ENCODE results near the gene GUSB. TPM values are rescaled to one million over a fixed set of nuclear protein-coding genes. Genes with fewer than 3 reads are reported as not detected.
"Not testable (repeated sequence)": the region's sequence is repeated elsewhere in the genome, so short reads cannot be mapped to it uniquely, and the experiment has no call there.

The GUSB gene
- total RNA-seq, 1 donor from 2014 or later = 50.1 TPM

DNA sequence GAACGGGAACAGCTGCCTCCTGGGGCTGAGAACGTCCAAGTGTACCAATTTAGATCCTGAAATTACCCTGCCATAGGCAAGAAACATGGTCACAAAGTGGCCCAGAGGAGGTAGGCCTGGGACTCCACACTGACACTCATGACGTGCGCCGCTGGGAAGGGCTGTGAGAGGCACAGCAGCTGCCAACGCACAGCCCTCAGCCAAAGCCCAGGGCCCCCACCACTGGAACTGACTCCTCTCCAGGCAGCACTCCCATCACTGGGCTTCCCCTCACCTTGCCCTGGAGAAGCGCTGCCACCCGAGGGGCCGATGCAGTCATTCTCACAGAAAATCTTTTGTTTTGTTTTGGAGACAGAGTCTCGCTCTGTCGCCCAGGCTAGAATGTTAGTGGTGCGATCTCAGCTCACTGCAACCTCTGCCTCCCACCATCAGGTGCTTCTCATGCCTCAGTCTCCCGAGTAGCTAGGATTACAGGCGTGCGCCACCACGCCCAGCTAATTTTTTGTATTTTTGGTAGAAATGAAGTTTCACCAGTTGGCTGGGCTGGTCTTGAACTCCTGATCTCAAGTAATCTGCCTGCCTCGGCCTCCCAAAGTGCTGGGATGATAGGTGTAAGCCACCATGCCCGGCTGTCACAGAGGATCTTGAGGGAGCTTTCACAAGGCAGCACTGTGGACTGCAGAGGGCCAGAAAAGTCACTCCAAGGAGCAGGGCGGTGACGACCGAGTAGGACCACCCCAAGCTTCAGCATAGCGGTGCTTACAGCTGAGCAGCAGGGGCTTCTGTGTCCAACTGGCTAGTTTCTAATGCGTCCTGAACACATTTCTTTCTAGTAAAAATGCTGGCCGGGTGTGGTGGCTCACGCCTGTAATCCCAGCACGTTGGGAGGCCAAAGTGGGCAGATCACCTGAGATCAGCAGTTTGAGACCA is 13.5 kb downstream of the GUSB start:
- Mint-ChIP-seq H3K36me3 (ENCODE audit: low read depth) (peaks cover 33% of the 10 kb centered on the region), H3K4me1 (ENCODE audit: low read depth) (no peaks in the 10 kb centered on the region), H3K27ac (no peak overlapping the region), H3K9me3 (no peaks in the 10 kb centered on the region), H3K27me3 (ENCODE audit: insufficient read depth) (no peaks in the 10 kb centered on the region), H3K4me3 (no peak overlapping the region)
- DNase-seq (ENCODE audit: low spot score) = no peak
- intact Hi-C loops (cut with micrococcal nuclease) = no loop called here

DNA sequence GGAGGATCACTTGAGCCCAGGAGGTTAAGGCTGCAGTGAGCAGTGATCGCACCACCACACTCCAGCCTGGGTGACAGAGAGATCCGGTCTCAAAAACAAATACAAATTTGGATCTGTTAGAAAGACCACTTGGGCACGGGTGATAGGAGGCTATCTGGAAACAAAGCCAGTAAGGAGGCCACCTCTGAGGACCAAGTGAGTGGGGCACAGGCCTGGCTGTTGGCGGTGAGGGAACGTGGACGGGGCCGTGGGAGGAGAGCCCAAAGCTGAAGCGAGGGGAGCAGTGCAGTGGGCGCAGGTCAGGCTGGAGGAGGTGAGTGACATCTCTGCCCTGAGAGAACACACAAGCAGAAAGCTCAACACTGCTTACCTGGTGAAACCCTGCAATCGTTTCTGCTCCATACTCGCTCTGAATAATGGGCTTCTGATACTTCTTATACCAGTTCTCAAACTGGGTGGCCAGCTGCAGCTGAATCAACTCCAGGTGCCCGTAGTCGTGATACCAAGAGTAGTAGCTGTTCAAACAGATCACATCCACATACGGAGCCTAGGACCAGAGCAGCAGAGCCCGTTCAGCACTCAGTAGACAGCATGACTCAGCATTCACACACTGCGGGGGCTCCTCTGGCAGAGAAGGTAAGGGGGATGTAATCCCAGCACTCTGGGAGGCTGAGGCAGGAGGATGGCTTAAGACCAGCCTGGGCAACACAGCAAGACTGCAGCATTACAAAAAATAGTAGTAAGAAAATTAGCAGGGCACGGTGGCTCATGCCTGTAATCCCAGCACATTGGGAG is 14.5 kb downstream of the GUSB start:
- no peaks in the 10 kb centered on the region for H3K27me3 Mint-ChIP-seq (ENCODE audit: insufficient read depth)
- intact Hi-C loops (cut with micrococcal nuclease) = no loop called here
- no peak overlapping the region for H3K4me3 Mint-ChIP-seq
- no peak overlapping the region for H3K27ac Mint-ChIP-seq
- no peak for DNase-seq (ENCODE audit: low spot score)
- no peaks in the 10 kb centered on the region for H3K9me3 Mint-ChIP-seq
- H3K4me1 Mint-ChIP-seq (ENCODE audit: low read depth) = no peaks in the 10 kb centered on the region
- peaks cover 35% of the 10 kb centered on the region for H3K36me3 Mint-ChIP-seq (ENCODE audit: low read depth)

DNA sequence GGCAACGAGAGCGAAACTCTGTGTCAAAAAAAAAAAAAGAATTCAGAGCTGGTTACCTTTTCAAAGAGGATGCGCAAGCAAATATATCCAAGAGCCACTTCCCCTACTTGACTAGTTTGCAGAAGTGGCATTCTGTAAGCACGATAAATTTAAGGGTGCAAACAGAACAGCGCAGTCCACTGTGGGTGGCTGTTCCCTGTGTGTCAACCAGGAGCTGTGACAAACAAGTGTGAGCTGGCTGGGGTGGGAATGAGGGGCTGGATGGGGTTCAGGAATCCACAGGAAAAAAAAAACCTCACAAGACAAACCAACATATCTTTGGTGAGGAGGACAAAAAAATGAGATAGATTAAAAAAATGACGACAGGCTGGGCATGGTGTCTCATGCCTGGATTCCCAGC is 15.9 kb downstream of the GUSB start:
- no peak for DNase-seq (ENCODE audit: low spot score)
- H3K4me3 Mint-ChIP-seq = no peak overlapping the region
- intact Hi-C loops (cut with micrococcal nuclease) = no loop called here
- no peaks in the 10 kb centered on the region for H3K4me1 Mint-ChIP-seq (ENCODE audit: low read depth)
- H3K27ac Mint-ChIP-seq = no peak overlapping the region
- H3K9me3 Mint-ChIP-seq = no peaks in the 10 kb centered on the region
- peaks cover 30% of the 10 kb centered on the region for H3K36me3 Mint-ChIP-seq (ENCODE audit: low read depth)
- no peaks in the 10 kb centered on the region for H3K27me3 Mint-ChIP-seq (ENCODE audit: insufficient read depth)

DNA sequence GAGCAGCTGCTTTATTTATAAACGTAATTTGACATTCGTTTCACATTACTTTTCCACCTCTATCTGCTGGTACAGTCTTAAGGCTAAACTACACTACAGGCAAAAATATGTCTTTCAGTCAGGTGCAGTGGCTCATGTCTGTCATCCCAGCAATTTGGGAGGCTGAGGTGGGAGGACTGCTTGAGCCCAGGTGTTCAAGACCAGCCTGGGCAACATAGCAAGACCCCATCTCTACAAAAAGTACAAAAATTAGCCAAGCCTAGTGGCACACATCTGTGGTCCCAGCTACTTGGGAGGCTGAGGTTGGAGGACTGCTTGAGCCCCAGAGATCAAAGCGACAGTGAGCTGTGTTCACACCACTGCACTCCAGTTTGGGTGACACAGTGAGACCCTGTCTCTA is 17.3 kb downstream of the GUSB start:
- H3K36me3 Mint-ChIP-seq (ENCODE audit: low read depth) = peaks cover 31% of the 10 kb centered on the region
- intact Hi-C loops (cut with micrococcal nuclease); DNase-seq (ENCODE audit: low spot score); H3K4me3 Mint-ChIP-seq; H3K27me3 Mint-ChIP-seq (ENCODE audit: insufficient read depth); H3K27ac Mint-ChIP-seq; H3K9me3 Mint-ChIP-seq; H3K4me1 Mint-ChIP-seq (ENCODE audit: low read depth): not testable (repeated sequence)

DNA sequence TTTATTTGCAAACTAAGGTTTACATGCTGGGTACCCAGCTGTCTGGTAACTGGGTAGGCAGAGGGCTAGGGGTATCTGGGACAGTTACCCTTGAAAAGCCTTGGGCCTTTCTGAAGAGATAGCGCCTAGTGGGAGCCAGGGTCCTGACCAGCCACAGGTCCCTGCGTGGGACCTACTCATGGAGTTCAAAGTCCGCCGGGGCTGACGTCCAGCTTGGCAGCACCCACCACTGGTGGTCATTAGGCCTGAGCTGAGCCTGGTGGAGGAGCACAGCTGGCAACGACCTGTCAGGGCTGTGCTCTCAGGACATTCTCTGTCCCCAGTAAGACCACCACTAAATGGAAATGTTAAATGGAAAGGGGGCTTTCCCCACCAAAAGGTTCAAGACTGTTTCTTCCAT is 20.0 kb downstream of the GUSB start:
- no peaks in the 10 kb centered on the region for H3K27me3 Mint-ChIP-seq (ENCODE audit: insufficient read depth)
- peaks cover 31% of the 10 kb centered on the region for H3K36me3 Mint-ChIP-seq (ENCODE audit: low read depth)
- intact Hi-C loops (cut with micrococcal nuclease) = no loop called here
- H3K9me3 Mint-ChIP-seq = no peaks in the 10 kb centered on the region
- DNase-seq (ENCODE audit: low spot score) = no peak
- H3K4me3 Mint-ChIP-seq = no peak overlapping the region
- no peak overlapping the region for H3K27ac Mint-ChIP-seq
- H3K4me1 Mint-ChIP-seq (ENCODE audit: low read depth) = no peaks in the 10 kb centered on the region

DNA sequence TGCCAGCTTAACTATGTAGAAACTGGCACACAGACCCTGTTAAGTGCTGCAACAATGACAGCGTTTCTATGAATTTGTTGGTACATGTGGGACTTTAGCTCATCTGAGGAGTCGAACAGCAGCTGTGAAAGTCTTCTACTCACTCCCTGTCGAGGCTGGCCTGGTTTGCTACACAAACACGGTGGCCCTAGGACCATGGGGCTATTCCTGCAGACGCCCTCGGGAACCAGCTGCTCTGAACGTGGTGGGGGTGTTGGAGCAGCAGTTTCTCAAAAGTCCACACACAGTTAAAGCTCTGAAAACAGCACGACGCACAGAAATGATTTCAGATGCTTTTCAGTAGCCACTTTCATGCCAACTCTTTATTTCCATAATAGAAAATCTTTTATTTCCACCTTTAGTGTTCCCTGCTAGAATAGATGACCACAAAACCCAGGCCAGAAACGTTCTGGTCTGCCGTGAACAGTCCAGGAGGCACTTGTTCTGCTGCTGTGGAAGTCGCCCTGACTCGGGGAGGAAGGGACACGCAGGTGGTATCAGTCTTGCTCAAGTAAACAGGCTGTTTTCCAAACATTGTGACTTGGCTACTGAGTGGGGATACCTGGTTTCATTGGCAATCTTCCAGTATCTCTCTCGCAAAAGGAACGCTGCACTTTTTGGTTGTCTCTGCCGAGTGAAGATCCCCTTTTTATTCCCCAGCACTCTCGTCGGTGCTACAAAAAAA is 21.5 kb downstream of the GUSB start:
- Mint-ChIP-seq H3K4me3 (no peak overlapping the region), H3K27ac (no peak overlapping the region), H3K36me3 (ENCODE audit: low read depth) (peaks cover 27% of the 10 kb centered on the region), H3K27me3 (ENCODE audit: insufficient read depth) (no peaks in the 10 kb centered on the region), H3K4me1 (ENCODE audit: low read depth) (no peaks in the 10 kb centered on the region), H3K9me3 (no peaks in the 10 kb centered on the region)
- intact Hi-C loops (cut with micrococcal nuclease) = no loop called here
- DNase-seq (ENCODE audit: low spot score) = no peak

DNA sequence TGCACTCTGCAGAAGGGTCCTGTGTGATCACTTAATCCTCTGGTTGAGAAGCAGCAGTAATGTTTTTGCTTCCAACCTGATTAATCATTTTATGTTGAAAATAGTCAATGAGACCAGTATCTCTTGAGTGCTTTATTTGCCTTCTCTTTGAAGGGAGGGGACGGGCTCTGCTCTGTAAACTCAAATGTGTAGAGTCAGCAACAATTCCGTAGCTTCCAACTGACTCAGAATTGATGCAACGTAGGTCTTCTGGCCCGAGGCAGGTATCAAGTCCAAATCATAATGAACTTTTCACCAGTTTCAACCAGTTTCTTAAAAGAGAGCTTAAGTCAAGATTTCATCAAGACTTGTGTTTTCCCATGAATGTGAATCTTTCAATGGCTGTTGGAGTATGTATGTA is 26.3 kb downstream of the GUSB start:
- no peak for DNase-seq (ENCODE audit: low spot score)
- peaks cover 13% of the 10 kb centered on the region for H3K36me3 Mint-ChIP-seq (ENCODE audit: low read depth)
- H3K4me1 Mint-ChIP-seq (ENCODE audit: low read depth) = no peaks in the 10 kb centered on the region
- intact Hi-C loops (cut with micrococcal nuclease) = no loop called here
- H3K4me3 Mint-ChIP-seq = no peak overlapping the region
- H3K9me3 Mint-ChIP-seq = no peaks in the 10 kb centered on the region
- H3K27me3 Mint-ChIP-seq (ENCODE audit: insufficient read depth) = no peaks in the 10 kb centered on the region
- no peak overlapping the region for H3K27ac Mint-ChIP-seq

DNA sequence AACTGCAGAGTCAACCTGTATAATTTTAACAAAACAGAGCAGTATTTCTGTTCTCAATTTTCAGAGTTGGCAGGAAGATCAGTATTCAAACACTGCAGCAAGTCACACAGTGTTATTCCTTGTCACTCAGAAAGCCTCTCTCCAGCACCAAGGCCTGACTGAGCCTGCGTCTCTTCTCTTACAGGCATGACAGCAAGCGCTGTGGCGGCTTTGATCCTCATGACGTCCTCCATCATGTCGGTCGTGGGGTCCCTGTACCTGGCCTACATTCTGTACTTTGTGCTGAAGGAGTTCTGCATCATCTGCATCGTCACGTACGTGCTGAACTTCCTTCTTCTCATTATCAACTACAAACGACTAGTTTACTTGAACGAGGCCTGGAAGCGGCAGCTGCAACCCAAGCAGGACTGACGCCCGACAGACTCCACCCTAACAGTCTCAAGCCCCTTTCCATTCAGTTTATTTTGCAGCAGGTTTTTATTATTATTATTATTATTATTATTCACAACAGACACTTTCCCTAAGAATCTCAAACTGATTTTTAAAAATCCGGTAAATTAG is 28.0 kb downstream of the GUSB start:
- peaks cover 4% of the 10 kb centered on the region for H3K36me3 Mint-ChIP-seq (ENCODE audit: low read depth)
- DNase-seq (ENCODE audit: low spot score) = no peak
- no peaks in the 10 kb centered on the region for H3K9me3 Mint-ChIP-seq
- intact Hi-C loops (cut with micrococcal nuclease) = no loop called here
- no peak overlapping the region for H3K27ac Mint-ChIP-seq
- no peak overlapping the region for H3K4me3 Mint-ChIP-seq
- no peaks in the 10 kb centered on the region for H3K4me1 Mint-ChIP-seq (ENCODE audit: low read depth)
- no peaks in the 10 kb centered on the region for H3K27me3 Mint-ChIP-seq (ENCODE audit: insufficient read depth)

DNA sequence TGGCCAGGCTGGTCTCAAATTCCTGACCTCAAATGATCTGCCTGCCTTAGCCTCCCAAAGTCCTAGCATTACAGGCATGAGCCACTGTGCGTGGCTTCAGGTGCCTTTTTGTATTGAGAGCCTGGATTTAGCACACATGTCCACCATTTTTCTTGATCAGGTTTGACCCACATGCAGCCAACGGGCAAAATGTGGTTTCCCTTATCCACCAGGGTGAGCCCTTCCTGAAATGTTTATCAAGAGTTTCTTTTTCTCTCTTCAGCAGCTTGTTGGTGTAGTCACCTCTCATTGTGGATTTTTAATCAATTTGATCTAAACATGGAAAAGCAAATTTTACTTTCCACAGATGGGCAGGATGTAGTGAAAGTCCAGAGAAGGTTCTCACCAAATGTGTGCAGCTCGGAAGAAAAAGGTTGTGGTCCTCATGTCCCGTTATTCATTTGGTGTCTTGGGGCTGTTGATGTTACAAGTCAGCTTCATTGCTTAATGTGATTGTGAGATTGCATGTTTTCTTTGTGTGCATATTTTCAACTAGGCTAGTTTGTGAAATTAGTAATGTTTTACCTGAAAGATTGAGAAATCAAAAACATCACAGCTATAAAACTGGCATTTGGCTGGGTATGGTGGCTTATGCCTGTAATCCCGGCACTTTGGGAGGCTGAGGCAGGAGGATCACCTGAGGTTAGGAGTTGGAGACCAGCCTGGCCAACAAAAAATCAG is 28.9 kb downstream of the GUSB start:
- Mint-ChIP-seq H3K4me1 (ENCODE audit: low read depth) (no peaks in the 10 kb centered on the region), H3K27me3 (ENCODE audit: insufficient read depth) (no peaks in the 10 kb centered on the region)
- intact Hi-C loops (cut with micrococcal nuclease) = no loop called here

DNA sequence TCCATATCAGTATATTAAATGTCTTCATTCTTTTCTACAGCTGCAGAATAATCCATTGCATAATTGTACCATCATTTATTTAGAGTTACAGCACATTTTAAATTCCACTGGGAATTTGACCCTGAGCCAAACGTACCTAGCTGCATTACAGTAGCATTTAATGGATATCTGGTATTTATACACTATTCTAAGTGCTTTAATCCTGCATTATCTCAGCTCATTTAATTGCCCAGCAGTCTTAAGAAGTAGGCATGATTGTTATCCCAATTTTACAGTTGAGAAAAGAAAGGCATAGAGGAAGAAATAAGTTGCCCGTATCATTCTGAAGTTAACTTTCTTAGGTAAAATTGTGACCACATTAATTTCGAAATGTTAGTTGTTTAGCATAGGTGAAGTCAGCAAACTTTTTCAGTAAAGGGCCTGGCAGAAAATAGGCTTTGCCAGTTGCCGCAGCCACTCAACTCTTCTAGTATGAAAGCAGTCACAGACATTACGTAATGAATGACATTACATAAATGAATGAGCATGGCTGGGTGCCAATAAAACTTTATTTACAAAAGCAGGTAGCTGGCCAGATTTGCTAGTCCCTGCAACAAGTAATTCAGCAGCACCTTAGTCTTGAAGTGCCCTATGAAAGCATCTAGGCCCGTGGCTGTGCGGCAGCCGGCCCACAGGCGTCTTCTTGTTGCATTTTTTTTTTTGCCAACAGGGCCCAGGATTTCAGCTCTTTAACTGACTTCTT is 30.0 kb downstream of the GUSB start:
- H3K36me3 Mint-ChIP-seq (ENCODE audit: low read depth) = peaks cover 4% of the 10 kb centered on the region

More for the DNA sequence above, 28.9 kb downstream of the GUSB start:
- no peak for DNase-seq (ENCODE audit: low spot score)
- no peak overlapping the region for H3K4me3 Mint-ChIP-seq
- no peak overlapping the region for H3K27ac Mint-ChIP-seq
- H3K36me3 Mint-ChIP-seq (ENCODE audit: low read depth) = peaks cover 4% of the 10 kb centered on the region
- no peaks in the 10 kb centered on the region for H3K9me3 Mint-ChIP-seq

DNA sequence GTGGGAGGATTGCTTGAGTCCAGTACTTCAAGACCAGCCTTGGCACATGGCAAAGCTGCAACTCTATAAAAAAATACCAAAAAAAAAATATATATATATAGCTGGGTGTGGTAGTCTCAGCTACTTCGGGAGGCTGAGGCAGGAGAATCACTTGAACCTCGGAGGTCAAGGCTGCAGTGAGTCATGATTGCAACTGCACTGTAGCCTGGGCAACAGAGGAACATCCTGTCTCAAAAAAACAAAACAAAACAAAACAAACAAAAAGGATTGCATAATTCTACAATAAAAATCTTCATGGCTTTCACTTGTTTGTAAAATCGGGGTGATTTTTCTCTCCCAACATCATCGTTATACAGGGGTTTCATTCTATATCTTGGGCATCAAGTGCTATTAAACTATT is 35.1 kb downstream of the GUSB start:
- DNase-seq (ENCODE audit: low spot score) = no peak
- no peak overlapping the region for H3K27ac Mint-ChIP-seq
- no peaks in the 10 kb centered on the region for H3K36me3 Mint-ChIP-seq (ENCODE audit: low read depth)
- no peaks in the 10 kb centered on the region for H3K4me1 Mint-ChIP-seq (ENCODE audit: low read depth)
- H3K9me3 Mint-ChIP-seq = no peaks in the 10 kb centered on the region
- no peaks in the 10 kb centered on the region for H3K27me3 Mint-ChIP-seq (ENCODE audit: insufficient read depth)
- intact Hi-C loops (cut with micrococcal nuclease) = no loop called here
- H3K4me3 Mint-ChIP-seq = no peak overlapping the region

More for the DNA sequence above, 30.0 kb downstream of the GUSB start:
- H3K4me3 Mint-ChIP-seq = no peak overlapping the region
- H3K9me3 Mint-ChIP-seq = no peaks in the 10 kb centered on the region
- H3K27me3 Mint-ChIP-seq (ENCODE audit: insufficient read depth) = no peaks in the 10 kb centered on the region
- DNase-seq (ENCODE audit: low spot score) = no peak
- intact Hi-C loops (cut with micrococcal nuclease) = no loop called here
- no peaks in the 10 kb centered on the region for H3K4me1 Mint-ChIP-seq (ENCODE audit: low read depth)
- no peak overlapping the region for H3K27ac Mint-ChIP-seq

DNA sequence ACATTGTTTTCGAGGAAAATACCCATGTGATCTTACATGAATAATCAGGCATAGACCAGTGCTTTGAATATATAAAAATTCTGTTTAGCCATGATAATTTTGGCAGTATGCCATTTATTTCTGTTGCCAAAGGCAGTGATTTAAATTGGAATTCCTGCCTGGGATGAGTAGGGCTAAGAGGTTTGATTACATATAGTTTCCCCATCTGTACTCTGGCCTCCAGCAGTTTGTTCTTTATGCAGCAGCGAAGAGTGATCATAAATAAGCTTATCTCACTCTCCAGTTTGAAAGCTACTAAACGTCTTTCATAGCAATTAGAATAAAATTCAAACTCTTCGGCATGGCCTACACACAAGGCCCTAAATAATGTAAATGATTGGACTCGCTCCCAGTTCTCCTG is 36.2 kb downstream of the GUSB start:
- H3K4me1 Mint-ChIP-seq (ENCODE audit: low read depth); H3K4me3 Mint-ChIP-seq; DNase-seq (ENCODE audit: low spot score); H3K27ac Mint-ChIP-seq; H3K36me3 Mint-ChIP-seq (ENCODE audit: low read depth); H3K9me3 Mint-ChIP-seq; intact Hi-C loops (cut with micrococcal nuclease); H3K27me3 Mint-ChIP-seq (ENCODE audit: insufficient read depth): not testable (repeated sequence)
